GM18511 (cell line): ENCODE results near the gene MAP2K1.
"Not testable (repeated sequence)": the region's sequence is repeated elsewhere in the genome, so short reads cannot be mapped to it uniquely, and the experiment has no call there.

Experiments
- ATAC-seq: cut with Tn5 transposase; IDR thresholded peaks from one replicate; pipeline ENCODE4 v1.9.1; 2021; ENCODE audit warnings: mild to moderate bottlenecking, moderate library complexity; ENCODE audit not compliant: unreplicated experiment

The MAP2K1 gene

DNA sequence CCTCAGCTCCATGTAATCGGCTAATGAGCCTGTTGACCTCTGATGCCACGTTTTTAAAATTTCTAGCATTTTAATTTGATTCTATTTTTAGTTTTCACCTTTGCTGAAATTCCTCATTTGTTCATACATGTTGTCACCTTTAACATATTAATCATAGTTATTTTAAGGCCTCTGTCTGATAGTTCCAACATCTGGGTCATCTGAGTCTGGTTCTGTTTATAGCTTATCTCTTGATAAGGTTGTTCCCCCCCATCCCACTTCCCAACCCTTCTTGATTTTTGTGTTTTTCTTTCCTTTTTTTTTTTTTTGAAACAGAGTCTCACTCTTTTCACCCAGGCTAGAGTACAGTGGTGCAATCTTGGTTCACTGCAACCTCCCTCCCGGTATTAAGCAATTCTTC lies 36.4 kb downstream of the MAP2K1 start:
- no peak for ATAC-seq

GRCh38 chr15:66424963-66425612 lies 38.4 kb downstream of the MAP2K1 start:
- ATAC-seq = no peak

- ATAC-seq = no peak
These were observed 39.1 kb downstream of the MAP2K1 start for GRCh38 chr15:66425837-66426236.

DNA sequence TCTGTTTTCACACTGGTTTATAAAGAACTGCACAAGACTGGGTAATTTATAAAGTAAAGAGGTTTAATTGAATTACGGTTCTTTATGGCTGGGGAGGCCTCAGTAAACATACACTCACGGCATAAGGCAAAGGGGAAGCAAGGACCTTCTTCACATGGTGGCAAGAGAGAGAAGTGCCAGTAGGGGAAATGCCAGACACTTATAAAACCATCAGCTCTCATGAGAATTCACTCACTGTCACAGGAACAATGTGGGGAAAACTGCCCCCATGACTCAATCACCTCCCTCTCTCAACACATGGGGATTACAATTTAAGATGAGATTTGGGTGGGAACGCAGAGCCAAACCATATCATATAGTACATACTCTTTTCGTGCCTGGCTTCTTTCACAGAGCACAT lies 42.4 kb downstream of the MAP2K1 start:
- no peak for ATAC-seq

- ATAC-seq = no peak
These were observed 42.8 kb downstream of the MAP2K1 start for GRCh38 chr15:66429546-66429945.

- ATAC-seq = no peak
These were observed 44.0 kb downstream of the MAP2K1 start for GRCh38 chr15:66430627-66431255.

DNA sequence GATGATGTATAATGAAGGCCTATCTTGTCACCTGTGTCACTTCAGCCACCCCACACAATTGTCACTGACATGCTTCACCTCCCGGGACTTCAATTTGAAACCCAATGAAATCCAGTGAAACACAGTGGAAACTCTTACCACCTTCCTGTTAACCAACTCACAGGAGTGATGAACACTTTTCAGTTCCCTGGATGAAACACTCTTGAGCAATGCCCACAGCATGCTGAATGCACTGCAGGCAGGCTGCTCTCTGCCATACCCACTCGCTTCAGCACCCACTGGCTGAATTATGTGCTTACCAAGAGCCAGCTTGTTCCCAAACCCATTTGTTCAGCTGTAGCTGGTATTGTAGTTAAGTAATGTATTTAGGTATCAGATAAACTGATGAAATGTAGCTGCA lies 47.0 kb downstream of the MAP2K1 start:
- no peak for ATAC-seq

DNA sequence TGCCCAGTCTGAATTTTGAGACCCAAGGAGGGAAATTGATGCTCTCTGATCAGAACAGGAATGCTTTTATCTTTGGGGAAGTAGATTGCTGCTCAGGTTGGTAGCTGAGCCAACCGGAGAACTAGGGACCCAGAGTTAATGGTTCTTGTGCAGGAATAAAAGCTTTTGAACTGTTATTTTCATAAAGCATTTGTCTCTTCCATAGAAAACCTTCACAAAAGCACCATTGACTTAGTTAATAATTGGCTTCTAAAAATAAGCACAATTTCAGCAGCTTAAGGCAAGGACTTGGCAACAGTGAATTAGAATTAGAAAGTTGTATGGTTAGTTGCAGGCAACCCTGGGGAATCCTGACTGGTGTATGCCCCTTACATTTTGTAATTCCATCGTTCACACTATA lies 53.8 kb downstream of the MAP2K1 start:
- no peak for ATAC-seq

GRCh38 chr15:66452420-66452819 lies 65.7 kb downstream of the MAP2K1 start:
- ATAC-seq = no peak

- no peak for ATAC-seq
These were observed 66.4 kb downstream of the MAP2K1 start for GRCh38 chr15:66452971-66453580.

GRCh38 chr15:66454143-66454542 lies 67.4 kb downstream of the MAP2K1 start:
- no peak for ATAC-seq

DNA sequence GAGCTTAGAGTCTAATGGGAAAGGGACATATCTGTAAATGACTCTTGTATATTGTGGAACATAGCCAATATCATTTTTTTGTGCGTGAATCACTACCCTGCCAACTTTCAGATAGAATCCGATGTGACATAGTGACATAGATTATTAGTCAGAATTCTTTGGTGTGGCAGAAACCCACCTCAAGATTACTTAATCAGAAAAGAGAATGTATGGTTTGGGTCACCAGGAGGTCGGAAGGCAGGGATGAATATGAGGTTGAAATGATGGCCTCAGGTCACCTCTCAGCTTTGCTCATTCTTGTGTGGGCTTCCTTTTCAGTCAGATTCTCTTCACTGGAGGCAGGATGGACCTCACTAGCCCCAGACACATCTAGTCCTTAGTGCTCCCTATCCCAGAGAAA lies 69.5 kb downstream of the MAP2K1 start:
- ATAC-seq = no peak

DNA sequence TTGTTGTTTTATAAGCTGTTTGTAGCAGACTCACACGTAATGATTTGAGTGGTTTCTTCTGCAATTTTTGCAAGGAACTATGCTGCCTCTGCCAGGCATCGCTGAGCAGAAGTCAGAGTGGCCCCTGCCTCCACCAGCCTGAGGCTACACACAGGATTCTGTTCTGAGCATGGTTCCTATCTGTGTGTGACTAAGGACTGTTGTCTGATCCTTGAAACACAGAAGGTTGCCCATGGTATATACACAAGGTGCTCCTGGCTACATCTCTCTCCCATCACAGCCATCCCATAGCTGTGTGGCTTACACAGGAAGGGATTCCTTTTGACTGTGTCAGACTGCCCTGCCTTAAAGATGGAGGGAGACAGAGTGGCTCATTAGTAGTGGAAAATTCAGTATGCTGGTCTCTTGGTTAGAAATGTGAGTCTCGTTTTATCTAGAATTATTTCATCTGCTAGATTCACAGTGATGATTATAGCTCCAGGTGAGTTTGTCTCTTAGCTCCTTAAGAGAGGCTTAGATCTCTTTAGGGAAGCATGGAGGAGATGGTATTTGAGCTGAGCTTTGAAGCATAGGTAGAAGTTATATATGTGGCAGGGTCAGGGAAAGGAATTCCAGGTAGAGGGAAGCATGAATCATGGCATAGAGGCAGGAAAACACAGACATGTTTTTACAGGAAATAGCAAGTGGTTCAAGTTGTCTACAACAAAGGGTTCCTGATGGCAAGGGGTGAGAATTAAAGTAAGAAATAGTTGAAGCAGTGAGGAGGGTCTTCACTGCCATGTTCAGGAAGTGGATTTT lies 73.3 kb downstream of the MAP2K1 start:
- no peak for ATAC-seq

- ATAC-seq = not testable (repeated sequence)
These were observed 74.6 kb downstream of the MAP2K1 start for GRCh38 chr15:66461294-66461693.

- ATAC-seq = no peak
These were observed 75.2 kb downstream of the MAP2K1 start for GRCh38 chr15:66461917-66462316.

DNA sequence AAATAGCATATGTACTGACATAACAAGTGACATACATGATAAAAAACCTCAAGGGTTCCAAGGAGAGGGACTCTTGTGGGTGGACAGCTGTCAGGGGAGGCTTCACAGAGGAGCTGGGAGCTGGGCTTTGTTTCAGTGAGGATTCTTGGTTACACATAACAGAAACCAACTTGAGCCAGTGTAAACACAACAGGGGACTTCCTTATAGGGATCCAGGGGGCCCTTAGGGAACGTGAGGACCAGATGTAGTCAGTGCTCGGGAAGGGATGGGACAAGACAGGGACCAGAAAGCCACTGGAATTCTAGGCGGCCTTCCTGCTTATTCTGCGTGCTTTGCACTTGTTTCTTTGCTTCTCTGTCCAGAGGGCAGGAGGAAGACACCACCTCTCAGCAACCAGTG lies 75.9 kb downstream of the MAP2K1 start:
- ATAC-seq = no peak

DNA sequence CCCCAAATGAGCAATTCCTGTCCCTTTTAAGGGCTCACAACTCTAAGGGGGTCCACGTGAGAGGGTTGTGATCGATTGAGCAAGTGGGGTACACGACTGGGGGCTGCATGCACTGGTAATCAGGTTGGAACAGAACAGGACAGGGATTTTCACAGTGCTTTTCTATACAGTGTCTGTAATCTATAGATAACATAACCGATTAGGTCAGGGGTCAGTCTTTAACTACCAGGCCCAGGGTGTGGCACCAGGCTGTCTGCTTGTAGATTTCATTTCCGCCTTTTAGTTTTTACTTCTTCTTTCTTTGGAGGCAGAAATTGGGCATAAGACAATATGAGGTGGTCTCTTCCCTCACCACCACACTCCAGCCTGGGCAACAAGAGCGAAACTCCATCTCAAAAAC lies 78.6 kb downstream of the MAP2K1 start:
- not testable (repeated sequence) for ATAC-seq

GRCh38 chr15:66467162-66468040 lies 80.7 kb downstream of the MAP2K1 start:
- not testable (repeated sequence) for ATAC-seq

GRCh38 chr15:66470825-66471224 lies 84.1 kb downstream of the MAP2K1 start:
- not testable (repeated sequence) for ATAC-seq

- peak; percentile 93 for ATAC-seq
These were observed 85.7 kb downstream of the MAP2K1 start for GRCh38 chr15:66472176-66472999.
